Measurements from ENCODE around the gene KRTAP10-7.
"Not testable (repeated sequence)": the region's sequence is repeated elsewhere in the genome, so short reads cannot be mapped to it uniquely, and the experiment has no call there.

Gene KRTAP10-7

GRCh38 chr21:44600118-44600978 lies at the start of gene KRTAP10-7:
Gene KRTAP10-7, plus strand, starts transcription at chr21:44600597. Its CDS starts 25 bp downstream, at chr21:44600622.
- not testable (repeated sequence) for DNase-seq

GRCh38 chr21:44550807-44551206 lies 49.6 kb upstream of the KRTAP10-7 start:
- DNase-seq = no peak

GRCh38 chr21:44551340-44551961 lies 48.9 kb upstream of the KRTAP10-7 start, which contains the start of gene KRTAP10-2:
Gene KRTAP10-2, minus strand, starts transcription at chr21:44551505. Its CDS starts 47 bp downstream, at chr21:44551458.
- no peak for DNase-seq

GRCh38 chr21:44552136-44552535 lies 48.3 kb upstream of the KRTAP10-7 start:
- no peak for DNase-seq

GRCh38 chr21:44552681-44553080 lies 47.7 kb upstream of the KRTAP10-7 start:
- DNase-seq = no peak

GRCh38 chr21:44555200-44555875 lies 45.1 kb upstream of the KRTAP10-7 start:
- DNase-seq = no peak

- DNase-seq = no peak
Observed at GRCh38 chr21:44556879-44557278, 43.5 kb upstream of the KRTAP10-7 start.

GRCh38 chr21:44557491-44558328 lies 42.7 kb upstream of the KRTAP10-7 start:
- DNase-seq = no peak

- DNase-seq = not testable (repeated sequence)
Observed at GRCh38 chr21:44558329-44558675, 42.1 kb upstream of the KRTAP10-7 start.

GRCh38 chr21:44558695-44559094 lies 41.7 kb upstream of the KRTAP10-7 start, which contains the start of gene KRTAP10-3:
Gene KRTAP10-3, minus strand, starts transcription at chr21:44558795. Its CDS starts 80 bp downstream, at chr21:44558715.
- DNase-seq = no peak

- DNase-seq = no peak
Observed at GRCh38 chr21:44564099-44564498, 36.3 kb upstream of the KRTAP10-7 start.

GRCh38 chr21:44564886-44565598 lies 35.4 kb upstream of the KRTAP10-7 start:
- DNase-seq = no peak

GRCh38 chr21:44566403-44566802 lies 34.0 kb upstream of the KRTAP10-7 start:
- no peak for DNase-seq

GRCh38 chr21:44567481-44568171 lies 32.8 kb upstream of the KRTAP10-7 start:
- DNase-seq = no peak

GRCh38 chr21:44568261-44568660 lies 32.1 kb upstream of the KRTAP10-7 start:
- DNase-seq = no peak

GRCh38 chr21:44568667-44569556 lies 31.5 kb upstream of the KRTAP10-7 start:
- DNase-seq = no peak

- DNase-seq = no peak
Observed at GRCh38 chr21:44569861-44570517, 30.4 kb upstream of the KRTAP10-7 start.

GRCh38 chr21:44571296-44571695 lies 29.1 kb upstream of the KRTAP10-7 start:
- no peak for DNase-seq
